HEK293 (cell line): ENCODE data around the gene TXNDC2.

Source experiments
- CTCF ChIA-PET: fragments of 350-600 bp; formaldehyde crosslinking; extraction: SDS; loops from one replicate; lab custom pipeline; 2021; ENCODE audit warnings: antibody characterized with exemption; lab: Yijun Ruan, JAX
- POLR2A ChIA-PET: fragments of 300-600 bp; formaldehyde crosslinking; extraction: SDS; loops from one replicate; lab custom pipeline; 2020; ENCODE audit warnings: antibody characterized with exemption, inconsistent platforms; lab: Yijun Ruan, JAX
- H3K27ac ChIP-seq: fragments of 200-500 bp; sonication (Bioruptor generic); 2 replicates; pipeline ENCODE4 v1.5.1; 2014; ENCODE audit warnings: low read depth, low read length, control low read depth, inconsistent platforms; ENCODE audit errors: extremely low read depth
- H3K36me3 ChIP-seq, 2 experiments: fragments of 200-500 bp in 1 of 2; sonication (Bioruptor generic) in 1 of 2; 1 replicate in 1 of 2; 2 replicates in 1 of 2; pipeline ENCODE4 v1.5.1; 2014 to 2017; ENCODE audit warnings: inconsistent platforms in 2 of 2, low read length in 2 of 2; ENCODE audit not compliant: control insufficient read depth in 2 of 2, insufficient read depth in 1 of 2
- H3K4me1 ChIP-seq: fragments of 200-500 bp; sonication (Bioruptor generic); 2 replicates; pipeline ENCODE4 v1.5.1; 2014; ENCODE audit warnings: mild to moderate bottlenecking, low read length, inconsistent platforms; ENCODE audit not compliant: control insufficient read depth, insufficient read depth
- H3K4me3 ChIP-seq: 2 replicates; pipeline ENCODE4 v1.5.1; 2011; ENCODE audit warnings: low read depth, mild to moderate bottlenecking, control low read depth, low read length, moderate library complexity
- H3K9me3 ChIP-seq: fragments of 200-500 bp; sonication (Bioruptor generic); 2 replicates; pipeline ENCODE4 v1.5.1; 2014; ENCODE audit warnings: low read depth, low read length, inconsistent platforms; ENCODE audit not compliant: control insufficient read depth, insufficient read depth
- BCL11A ChIP-seq: fragments of 450-650 bp; formaldehyde crosslinking; IDR thresholded peaks from 2 replicates; pipeline ENCODE4 v1.5.1; 2016; ENCODE audit warnings: low read depth, missing biosample characterization, missing genetic modification characterization
- INSM2 ChIP-seq: fragments of 450-650 bp; formaldehyde crosslinking; IDR thresholded peaks from 2 replicates; pipeline ENCODE4 v1.5.1; 2016; ENCODE audit warnings: missing biosample characterization, missing genetic modification characterization
- ZBTB21 ChIP-seq: fragments of 450-650 bp; formaldehyde crosslinking; IDR thresholded peaks from 2 replicates; pipeline ENCODE4 v1.5.1; 2017; ENCODE audit warnings: missing biosample characterization, missing genetic modification characterization
- ZNF114 ChIP-seq: fragments of 450-650 bp; formaldehyde crosslinking; IDR thresholded peaks from 2 replicates; pipeline ENCODE4 v1.5.0; 2017; ENCODE audit warnings: missing biosample characterization, missing genetic modification characterization
- ZNF121 ChIP-seq: fragments of 450-650 bp; formaldehyde crosslinking; IDR thresholded peaks from 2 replicates; pipeline ENCODE4 v1.5.1; 2016; ENCODE audit warnings: missing biosample characterization, missing genetic modification characterization
- ZNF175 ChIP-seq: fragments of 450-650 bp; formaldehyde crosslinking; IDR thresholded peaks from 2 replicates; pipeline ENCODE4 v1.5.1; 2016; ENCODE audit warnings: missing biosample characterization, missing genetic modification characterization
- ZNF24 ChIP-seq: fragments of 450-650 bp; formaldehyde crosslinking; IDR thresholded peaks from 2 replicates; pipeline ENCODE4 v1.5.1; 2016; ENCODE audit warnings: missing biosample characterization, missing genetic modification characterization
- ZNF280D ChIP-seq: fragments of 450-650 bp; formaldehyde crosslinking; IDR thresholded peaks from 2 replicates; pipeline ENCODE4 v1.5.1; 2016; ENCODE audit warnings: missing biosample characterization, missing genetic modification characterization
- ZNF362 ChIP-seq: fragments of 450-650 bp; formaldehyde crosslinking; IDR thresholded peaks from 2 replicates; pipeline ENCODE4 v1.5.1; 2016; ENCODE audit warnings: missing biosample characterization, missing genetic modification characterization
- ZNF416 ChIP-seq: fragments of 450-650 bp; formaldehyde crosslinking; IDR thresholded peaks from 2 replicates; pipeline ENCODE4 v1.5.1; 2016; ENCODE audit warnings: missing biosample characterization, missing genetic modification characterization
- ZNF544 ChIP-seq: fragments of 450-650 bp; formaldehyde crosslinking; IDR thresholded peaks from 2 replicates; pipeline ENCODE4 v1.5.0; 2017; ENCODE audit warnings: missing biosample characterization, missing genetic modification characterization
- ZNF600 ChIP-seq: fragments of 450-650 bp; formaldehyde crosslinking; IDR thresholded peaks from 2 replicates; pipeline ENCODE4 v1.5.1; 2016; ENCODE audit warnings: missing biosample characterization, missing genetic modification characterization
- ZNF747 ChIP-seq: fragments of 450-650 bp; formaldehyde crosslinking; IDR thresholded peaks from 2 replicates; pipeline ENCODE4 v1.5.1; 2016; ENCODE audit warnings: missing biosample characterization, missing genetic modification characterization
- ZSCAN18 ChIP-seq: fragments of 450-650 bp; formaldehyde crosslinking; IDR thresholded peaks from 2 replicates; pipeline ENCODE4 v1.5.1; 2016; ENCODE audit warnings: missing biosample characterization, missing genetic modification characterization
- TF ChIP-seq, protein P1 (sequence below): fragments of 450-650 bp; formaldehyde crosslinking; IDR thresholded peaks from 2 replicates; pipeline ENCODE4; 2016; ENCODE audit warnings: missing biosample characterization, missing genetic modification characterization
- TF ChIP-seq, protein P2 (sequence below): fragments of 450-650 bp; formaldehyde crosslinking; IDR thresholded peaks from 2 replicates; pipeline ENCODE4 v1.5.1; 2016; ENCODE audit warnings: missing biosample characterization, missing genetic modification characterization

TXNDC2 gene

DNA sequence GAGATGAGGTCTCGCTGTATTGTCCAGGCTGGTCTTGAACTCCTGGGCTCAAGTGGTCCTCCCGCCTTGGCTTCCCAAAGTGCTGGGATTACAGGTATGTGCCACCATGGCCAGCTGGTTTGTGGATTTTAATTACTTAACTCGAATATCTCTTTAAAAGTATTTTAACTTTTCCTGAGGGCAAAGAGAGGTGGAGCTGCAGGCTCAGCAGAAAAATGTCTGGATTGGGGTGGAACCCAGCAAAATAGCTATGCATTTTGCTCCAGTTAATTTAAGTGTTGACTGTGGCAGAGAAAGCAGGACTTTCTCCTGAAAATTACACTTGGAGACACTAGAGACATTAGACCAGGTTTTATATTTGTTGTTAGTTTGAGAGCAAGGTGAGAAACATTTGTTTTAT is 35.5 kb upstream of the TXNDC2 start:
- CTCF ChIA-PET = no interaction called here
- Histone ChIP-seq H3K27ac (no peak overlapping the region), H3K4me1 (0 out of 2 replicates have a peak, but pooled peaks cover 4% of the 10 kb centered on the region), H3K9me3 (no peaks in the 10 kb centered on the region), H3K4me3 (no peak overlapping the region), H3K36me3 (peaks cover 0 to 31% of the 10 kb centered on the region in 2 experiments; a peak in 1 of 3 replicates)
- no peak for TF ChIP-seq ZNF544 (tag by site-specific recombination)
- TF ChIP-seq INSM2 (tag by site-specific recombination) = no peak
- no peak for TF ChIP-seq ZNF121
- TF ChIP-seq ZNF280D = no peak
- no peak for TF ChIP-seq BCL11A
- no peak for TF ChIP-seq ZNF600 (tag by site-specific recombination)
- TF ChIP-seq ZNF114 (tag by site-specific recombination) = no peak
- no peak for TF ChIP-seq ZNF416 (tag by site-specific recombination)
- no peak for TF ChIP-seq ZNF747 (tag by site-specific recombination)
- TF ChIP-seq ZNF175 (tag by site-specific recombination) = no peak
- TF ChIP-seq ZSCAN18 (tag by site-specific recombination) = no peak
- TF ChIP-seq ZNF362 (tag by site-specific recombination) = no peak
- no peak for TF ChIP-seq ZNF24 (tag by site-specific recombination)
- TF ChIP-seq ZBTB21 (tag by site-specific recombination) = no peak
- TF ChIP-seq, protein P1, sequence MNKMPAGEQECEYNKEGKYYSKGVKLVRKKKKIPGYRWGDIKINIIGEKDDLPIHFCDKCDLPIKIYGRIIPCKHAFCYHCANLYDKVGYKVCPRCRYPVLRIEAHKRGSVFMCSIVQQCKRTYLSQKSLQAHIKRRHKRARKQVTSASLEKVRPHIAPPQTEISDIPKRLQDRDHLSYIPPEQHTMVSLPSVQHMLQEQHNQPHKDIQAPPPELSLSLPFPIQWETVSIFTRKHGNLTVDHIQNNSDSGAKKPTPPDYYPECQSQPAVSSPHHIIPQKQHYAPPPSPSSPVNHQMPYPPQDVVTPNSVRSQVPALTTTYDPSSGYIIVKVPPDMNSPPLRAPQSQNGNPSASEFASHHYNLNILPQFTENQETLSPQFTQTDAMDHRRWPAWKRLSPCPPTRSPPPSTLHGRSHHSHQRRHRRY = no peak
- TF ChIP-seq, protein P2, sequence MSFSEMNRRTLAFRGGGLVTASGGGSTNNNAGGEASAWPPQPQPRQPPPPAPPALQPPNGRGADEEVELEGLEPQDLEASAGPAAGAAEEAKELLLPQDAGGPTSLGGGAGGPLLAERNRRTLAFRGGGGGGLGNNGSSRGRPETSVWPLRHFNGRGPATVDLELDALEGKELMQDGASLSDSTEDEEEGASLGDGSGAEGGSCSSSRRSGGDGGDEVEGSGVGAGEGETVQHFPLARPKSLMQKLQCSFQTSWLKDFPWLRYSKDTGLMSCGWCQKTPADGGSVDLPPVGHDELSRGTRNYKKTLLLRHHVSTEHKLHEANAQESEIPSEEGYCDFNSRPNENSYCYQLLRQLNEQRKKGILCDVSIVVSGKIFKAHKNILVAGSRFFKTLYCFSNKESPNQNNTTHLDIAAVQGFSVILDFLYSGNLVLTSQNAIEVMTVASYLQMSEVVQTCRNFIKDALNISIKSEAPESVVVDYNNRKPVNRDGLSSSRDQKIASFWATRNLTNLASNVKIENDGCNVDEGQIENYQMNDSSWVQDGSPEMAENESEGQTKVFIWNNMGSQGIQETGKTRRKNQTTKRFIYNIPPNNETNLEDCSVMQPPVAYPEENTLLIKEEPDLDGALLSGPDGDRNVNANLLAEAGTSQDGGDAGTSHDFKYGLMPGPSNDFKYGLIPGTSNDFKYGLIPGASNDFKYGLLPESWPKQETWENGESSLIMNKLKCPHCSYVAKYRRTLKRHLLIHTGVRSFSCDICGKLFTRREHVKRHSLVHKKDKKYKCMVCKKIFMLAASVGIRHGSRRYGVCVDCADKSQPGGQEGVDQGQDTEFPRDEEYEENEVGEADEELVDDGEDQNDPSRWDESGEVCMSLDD = no peak
- POLR2A ChIA-PET = no interaction called here
